K562 (cell line): Measurements from ENCODE around the gene CERS5. TPM values are rescaled to one million over a fixed set of nuclear protein-coding genes. Genes with fewer than 3 reads are reported as not detected.

Experiments
- ATAC-seq: fragments of 200-7000 bp; cut with Tn5 transposase; 3 replicates; pipeline ENCODE4 v1.9.1; 2020; ENCODE audit warnings: moderate library complexity
- BruUV-seq: library from RNA; stranded (reverse); fragments of 400-500 nt; replicated peaks from 2 replicates; lab custom pipeline; 2021; lab: Mats Ljungman, UMichigan
- CTCF ChIA-PET: fragments of 300-600 bp; formaldehyde crosslinking; extraction: SDS; loops from one replicate; lab custom pipeline; 2021; ENCODE audit warnings: low intra/inter-chr PET ratio; lab: Yijun Ruan, JAX
- POLR2A ChIA-PET: fragments of 300-600, 350-650 bp; sonication (Branson Sonifier 250); formaldehyde crosslinking; extraction: SDS; loops from one replicate; lab custom pipeline; 2021; ENCODE audit warnings: antibody characterized with exemption, inconsistent platforms; lab: Yijun Ruan, JAX
- DNase-seq, 4 experiments: peaks; one replicate each; pipeline versions ENCODE4 v3.0.0 to v3.0.0-alpha.2; 2011 to 2018; ENCODE audit warnings: low spot score in 3 of 4, mixed read lengths in 3 of 4; ENCODE audit errors: extremely low read depth in 1 of 4
- FAIRE-seq: peaks from 2 replicates; lab custom pipeline; 2011; peaks lifted over from hg19 to GRCh38; lab: Jason Lieb, UNC
- H2AFZ ChIP-seq: 2 replicates; pipeline ENCODE4 v1.6.0; 2011; ENCODE audit warnings: low read depth, low read length, control low read depth, inconsistent platforms
- H3K27ac ChIP-seq: fragments of 200-600 bp; 3 replicates; pipeline ENCODE4 v1.8.0; 2011; ENCODE audit warnings: low read depth, mild to moderate bottlenecking, control low read depth, inconsistent platforms, low read length, moderate library complexity, mixed read lengths; ENCODE audit errors: extremely low read depth
- H3K27me3 ChIP-seq, 2 experiments: fragments of 300-600 bp in 1 of 2; 2 replicates in 1 of 2; 3 replicates in 1 of 2; pipeline versions ENCODE4 v1.6.0 to v1.8.0; 2011; ENCODE audit warnings: inconsistent platforms in 2 of 2, low read length in 2 of 2, mild to moderate bottlenecking in 1 of 2, mixed read lengths in 1 of 2, moderate library complexity in 1 of 2; ENCODE audit not compliant: control insufficient read depth in 2 of 2, insufficient read depth in 2 of 2
- H3K36me3 ChIP-seq: fragments of 300-600 bp; 3 replicates; pipeline ENCODE4 v1.8.0; 2011; ENCODE audit warnings: mild to moderate bottlenecking, low read length, inconsistent platforms; ENCODE audit not compliant: control insufficient read depth, insufficient read depth
- H3K4me1 ChIP-seq, 2 experiments: fragments of 200-600 bp in 1 of 2; replicated peaks in 1 of 2; 2 replicates in 1 of 2; 3 replicates in 1 of 2; pipeline versions ENCODE4 v1.5.1 to v1.8.0; 2011; ENCODE audit warnings: inconsistent platforms in 2 of 2, low read length in 2 of 2, mild to moderate bottlenecking in 1 of 2, mixed read lengths in 1 of 2, moderate library complexity in 1 of 2; ENCODE audit not compliant: control insufficient read depth in 2 of 2, insufficient read depth in 2 of 2
- H3K4me2 ChIP-seq: 2 replicates; pipeline ENCODE4 v1.6.1; 2011; ENCODE audit warnings: low read length, control low read depth, inconsistent platforms, mixed read lengths; ENCODE audit not compliant: insufficient read depth
- H3K4me3 ChIP-seq: fragments of 200-600 bp; sonication (generic), shearing (Covaris generic); 2 replicates; pipeline ENCODE4 v1.5.1; 2016; ENCODE audit warnings: control low read depth, inconsistent platforms
- H3K79me2 ChIP-seq: fragments of 200-600 bp; 3 replicates; pipeline ENCODE4 v1.8.0; 2011; ENCODE audit warnings: low read length, inconsistent platforms; ENCODE audit not compliant: control insufficient read depth, insufficient read depth
- H3K9ac ChIP-seq, 2 experiments: 2 replicates each; pipeline versions ENCODE4 v1.6.0 to v1.6.1; 2011; ENCODE audit warnings: low read depth in 2 of 2, low read length in 2 of 2, control low read depth in 1 of 2, inconsistent platforms in 1 of 2, mild to moderate bottlenecking in 1 of 2, mixed read lengths in 1 of 2; ENCODE audit not compliant: insufficient read depth in 1 of 2
- H3K9me1 ChIP-seq: one replicate; pipeline ENCODE4 v1.6.0; 2011; ENCODE audit warnings: inconsistent platforms, mild to moderate bottlenecking, low read length, moderate library complexity; ENCODE audit not compliant: control insufficient read depth, insufficient read depth
- H3K9me3 ChIP-seq: replicated peaks from 2 replicates; pipeline ENCODE4 v1.5.1; 2011; ENCODE audit warnings: low read depth, low read length, inconsistent platforms; ENCODE audit not compliant: control insufficient read depth, insufficient read depth
- H4K20me1 ChIP-seq: replicated peaks from 2 replicates; pipeline ENCODE4 v1.6.1; 2011; ENCODE audit warnings: low read length, inconsistent platforms, mixed read lengths; ENCODE audit not compliant: control insufficient read depth, insufficient read depth
- CBFA2T3 ChIP-seq: fragments of 450-650 bp; IDR thresholded peaks from 2 replicates; pipeline ENCODE4 v1.6.1; 2017
- GATAD2B ChIP-seq: fragments of 450-650 bp; IDR thresholded peaks from 2 replicates; pipeline ENCODE4 v1.6.1; 2017; ENCODE audit warnings: mild to moderate bottlenecking, borderline replicate concordance
- ILK ChIP-seq: fragments of 450-650 bp; IDR thresholded peaks from 2 replicates; pipeline ENCODE4 v1.6.1; 2016; ENCODE audit warnings: missing genetic modification characterization, low read depth, mild to moderate bottlenecking, missing compliant biosample characterization, moderate library complexity, borderline replicate concordance
- KLF10 ChIP-seq: fragments of 250-450 bp; sonication (Bioruptor Pico); IDR thresholded peaks from 2 replicates; pipeline ENCODE4 v1.6.1; 2021; ENCODE audit warnings: matching md5 sums
- KLF16 ChIP-seq: IDR thresholded peaks from 2 replicates; pipeline ENCODE4 v1.6.1; 2016; ENCODE audit warnings: antibody characterized with exemption
- LARP7 ChIP-seq: fragments of 450-650 bp; IDR thresholded peaks from 2 replicates; pipeline ENCODE4 v1.6.1; 2016
- MXI1 ChIP-seq: IDR thresholded peaks from 2 replicates; pipeline ENCODE4 v1.6.1; 2011; ENCODE audit warnings: low read depth, mild to moderate bottlenecking, improper control_type of control experiment, low read length
- NFATC3 ChIP-seq: fragments of 450-650 bp; IDR thresholded peaks from 2 replicates; pipeline ENCODE4 v1.6.1; 2017; ENCODE audit warnings: mild to moderate bottlenecking
- NR0B1 ChIP-seq: fragments of 450-650 bp; IDR thresholded peaks from one replicate; pipeline ENCODE4 v1.6.1; 2018; ENCODE audit warnings: mild to moderate bottlenecking, moderate library complexity; ENCODE audit not compliant: partially characterized antibody
- SETDB1 ChIP-seq: IDR thresholded peaks from one replicate; pipeline ENCODE4 v1.6.1; 2012; ENCODE audit warnings: low read length, control low read depth, inconsistent platforms
- ZC3H11A ChIP-seq: IDR thresholded peaks from 2 replicates; pipeline ENCODE4 v1.6.1; 2012; ENCODE audit warnings: low read depth, low read length, improper control_type of control experiment
- ZNF175 ChIP-seq: fragments of 200-800 bp; sonication (Bioruptor generic); IDR thresholded peaks from 2 replicates; pipeline ENCODE4 v1.6.1; 2016; ENCODE audit warnings: low read depth, mild to moderate bottlenecking, missing genetic modification characterization, missing compliant biosample characterization
- WGBS: fragments of 100-300 bp; shearing (Covaris generic); methylation state at CpG from one replicate; pipeline ENCODE4 v1.1.6; 2016; ENCODE audit warnings: low coverage, mixed read lengths; ENCODE audit not compliant: insufficient coverage; ENCODE audit errors: missing lambda C conversion rate; 5-methylcytosine and 5-hydroxymethylcytosine counted together
- in situ Hi-C: fragments of 300-500 bp; cut with MboI; formaldehyde crosslinking; loops from 4 replicates; pipeline ENCODE4 v1.15.0; 2018; ENCODE audit warnings: inconsistent platforms, mixed read lengths
- intact Hi-C: fragments of 100-400 bp; cut with micrococcal nuclease; formaldehyde crosslinking; loops from 2 replicates; pipeline ENCODE4 v1.14.2; 2022
- polyA plus RNA-seq, 8 experiments: library from polyadenylated mRNA; depleted of rRNA in 4 of 8; stranded (reverse) in 5 of 8; unstranded in 3 of 8; fragments of >200 nt; fragmentation: Nextera tagmentation in 2 of 8; fragmentation: Illumina TruSeq in 1 of 8; extraction: Ambion mirVana in 2 of 8; extraction: Trizol in 1 of 8; gene quantifications; 2 replicates each; pipeline versions ENCODE4 v1.2.1 to v1.2.3, GENCODE V29; 2011 to 2014; ENCODE audit warnings: inconsistent platforms in 1 of 8, missing spikeins in 1 of 8
- total RNA-seq, 7 experiments: library from RNA; depleted of rRNA in 6 of 7; stranded (reverse); fragments of >200 nt in 6 of 7; fragmentation: Illumina TruSeq in 2 of 7; extraction: Trizol in 2 of 7; gene quantifications; 2 replicates each; pipeline versions ENCODE4 v1.2.1 to v1.2.3, GENCODE V29; 2011 to 2021; ENCODE audit warnings: low replicate concordance in 1 of 7

CERS5 gene
- total and polyA plus RNA-seq, 9 of the 15 experiments (the other 6 are each of a cell fraction or from before 2014, with no cell fraction given), result 6.1 to 47.5 (median 17.8) TPM

- Histone ChIP-seq H3K4me1 (0 out of 5 replicates have a peak, but pooled peaks cover 0 to 4% of the 10 kb centered on the region in 2 experiments), H3K9me1 (no peaks in the 10 kb centered on the region), H4K20me1 (no peaks in the 10 kb centered on the region), H3K4me3 (no peak overlapping the region), H3K27ac (no peak overlapping the region), H3K4me2 (no peak overlapping the region), H3K27me3 (no peaks in the 10 kb centered on the region), H3K79me2 (no peaks in the 10 kb centered on the region), H3K9ac (no peak overlapping the region), H3K9me3 (no peaks in the 10 kb centered on the region), H2AFZ (no peak overlapping the region), H3K36me3 (peaks cover 9% of the 10 kb centered on the region; the same call in 2 of the 3 replicates)
- in situ Hi-C loops, result no loop called here
- TF ChIP-seq NR0B1 (no peak), KLF16 (no peak), ZC3H11A (no peak), ZNF175 (CRISPR knock-in tag) (no peak), NFATC3 (no peak), CBFA2T3 (no peak), LARP7 (no peak), MXI1 (no peak), ILK (tag) (no peak), SETDB1 (no peak), KLF10 (CRISPR knock-in tag) (no peak), GATAD2B (no peak)
- no TSS peak for BruUV-seq
- ATAC-seq (no peak), DNase-seq (no peak), FAIRE-seq (no peak)
- CTCF ChIA-PET, result no interaction called here
- POLR2A ChIA-PET, result interaction anchor here (0.6 to 1.4 kb wide), 4 partner anchors 9 to 132 kb away, joined by 3 to 4 read pairs (median 4); no protein-coding TSS in a partner anchor
- WGBS, result 62% methylated on average over 4 of the region's 4 CpGs
- intact Hi-C loops, result no loop called here
Observed at GRCh38 chr12:50185301-50185895, 18.2 kb upstream of the CERS5 start.
